GM23248 (cell line): ENCODE data around the gene GPC4. TPM values are rescaled to one million over a fixed set of nuclear protein-coding genes. Genes with fewer than 3 reads are reported as not detected.

Experiments
- DNase-seq: peaks from one replicate; pipeline ENCODE4 v3.0.0-alpha.2; 2015
- H2AFZ ChIP-seq: fragments of 200-600 bp; sonication (generic); 2 replicates; pipeline ENCODE4 v1.6.1; 2016; ENCODE audit warnings: antibody characterized with exemption
- H3F3A ChIP-seq: fragments of 200-600 bp; sonication (generic); 2 replicates; pipeline ENCODE4 v1.6.1; 2016; ENCODE audit warnings: mild to moderate bottlenecking, antibody characterized with exemption, mixed run types; ENCODE audit not compliant: insufficient read depth
- H3K27ac ChIP-seq: fragments of 200-600 bp; sonication (generic); 2 replicates; pipeline ENCODE4 v1.5.1; 2016; ENCODE audit warnings: mild to moderate bottlenecking
- H3K27me3 ChIP-seq: fragments of 200-600 bp; sonication (generic); replicated peaks from 2 replicates; pipeline ENCODE4 v1.6.1; 2016; ENCODE audit warnings: mild to moderate bottlenecking; ENCODE audit not compliant: insufficient read depth
- H3K36me3 ChIP-seq: fragments of 200-600 bp; sonication (generic); 2 replicates; pipeline ENCODE4 v1.6.1; 2016; ENCODE audit warnings: low read depth, mild to moderate bottlenecking
- H3K4me1 ChIP-seq: fragments of 200-600 bp; sonication (generic); 2 replicates; pipeline ENCODE4 v1.6.1; 2016; ENCODE audit warnings: mild to moderate bottlenecking; ENCODE audit not compliant: insufficient read depth
- H3K4me2 ChIP-seq: fragments of 200-600 bp; sonication (generic); one replicate; pipeline ENCODE4 v1.6.1; 2016; ENCODE audit warnings: mild to moderate bottlenecking; ENCODE audit not compliant: unreplicated experiment
- H3K4me3 ChIP-seq: fragments of 200-600 bp; sonication (generic); 2 replicates; pipeline ENCODE4 v1.5.1; 2016; ENCODE audit warnings: mild to moderate bottlenecking
- H3K79me2 ChIP-seq: fragments of 200-600 bp; sonication (generic); 2 replicates; pipeline ENCODE4 v1.6.1; 2016; ENCODE audit warnings: mild to moderate bottlenecking; ENCODE audit not compliant: insufficient read depth
- H3K9ac ChIP-seq: fragments of 200-600 bp; sonication (generic); 2 replicates; pipeline ENCODE4 v1.6.1; 2016; ENCODE audit warnings: mild to moderate bottlenecking
- H3K9me2 ChIP-seq: fragments of 200-600 bp; sonication (generic); 2 replicates; pipeline ENCODE4 v1.6.1; 2016; ENCODE audit warnings: mixed run types, mild to moderate bottlenecking, moderate library complexity; ENCODE audit not compliant: insufficient read depth
- H3K9me3 ChIP-seq: fragments of 200-600 bp; sonication (generic); one replicate; pipeline ENCODE4 v1.6.1; 2017; ENCODE audit warnings: low read depth
- H4K20me1 ChIP-seq: fragments of 200-600 bp; sonication (generic); 2 replicates; pipeline ENCODE4 v1.6.0; 2016; ENCODE audit not compliant: insufficient read depth
- EZH2 ChIP-seq: fragments of 200-600 bp; sonication (generic); IDR thresholded peaks from 2 replicates; pipeline ENCODE4 v1.6.1; 2018; ENCODE audit warnings: antibody characterized with exemption, mild to moderate bottlenecking; ENCODE audit not compliant: insufficient read depth, poor library complexity, severe bottlenecking
- EZH2phosphoT487 ChIP-seq: fragments of 200-600 bp; sonication (generic); IDR thresholded peaks from 2 replicates; pipeline ENCODE4 v1.6.1; 2018; ENCODE audit warnings: antibody characterized with exemption, moderate library complexity, mild to moderate bottlenecking, low read depth; ENCODE audit not compliant: insufficient read depth
- WGBS, 2 experiments: methylation state at CpG; one replicate each; pipeline ENCODE4 v1.1.6; 2015 to 2017; ENCODE audit warnings: low lambda C conversion rate in 2 of 2, low coverage in 1 of 2; ENCODE audit errors: missing lambda C conversion rate in 2 of 2; 5-methylcytosine and 5-hydroxymethylcytosine counted together
- in situ Hi-C: fragments of 300-500 bp; cut with MboI; formaldehyde crosslinking; loops from 2 replicates; pipeline ENCODE4 v1.15.0; 2020
- polyA plus RNA-seq: library from polyadenylated mRNA; unstranded; fragments of >200 nt; fragmentation: Nextera tagmentation; extraction: Ambion mirVana; gene quantifications from 2 replicates; pipeline ENCODE4 v1.2.1, GENCODE V29; 2016
- total RNA-seq: library from RNA; depleted of rRNA; stranded (reverse); fragments of >200 nt; shearing (Covaris generic); gene quantifications from 2 replicates; pipeline ENCODE4 v1.2.3, GENCODE V29; 2014

Gene GPC4
- total and polyA plus RNA-seq, 2 experiments from 2014 or later, result 1.9 to 6.4 TPM

- Histone ChIP-seq H3K27ac (no peak overlapping the region), H3K9me3 (no peaks in the 10 kb centered on the region), H3K79me2 (no peaks in the 10 kb centered on the region), H3K27me3 (no peaks in the 10 kb centered on the region), H3K4me1 (no peaks in the 10 kb centered on the region), H3K4me3 (no peak overlapping the region), H4K20me1 (no peaks in the 10 kb centered on the region), H3K9ac (no peak overlapping the region), H3K36me3 (no peaks in the 10 kb centered on the region), H3K9me2 (no peaks in the 10 kb centered on the region), H3F3A (no peaks in the 10 kb centered on the region), H3K4me2 (no peak overlapping the region), H2AFZ (no peak overlapping the region)
- TF ChIP-seq EZH2phosphoT487, result no peak
- no peak for TF ChIP-seq EZH2
- in situ Hi-C loops, result loop anchor here (25.0 kb wide), 1 partner anchor 325 kb away; no protein-coding TSS in a partner anchor
- 95 to 100% methylated on average over 2 of the region's 2 CpGs for WGBS, 2 experiments
- DNase-seq, result no peak
Observed at GRCh38 chrX:133337250-133337649, 78.0 kb downstream of the GPC4 start.

GRCh38 chrX:133335027-133335426, 80.3 kb downstream of the GPC4 start:
- 45 to 61% methylated on average over 2 of the region's 2 CpGs for WGBS, 2 experiments
- no peaks in the 10 kb centered on the region for H4K20me1 ChIP-seq
- in situ Hi-C loops, result loop anchor here (25.0 kb wide), 1 partner anchor 327 kb away; no protein-coding TSS in a partner anchor

GRCh38 chrX:133333154-133333750, 82.0 kb downstream of the GPC4 start:
- 94 to 100% methylated on average over 2 to 4 of the region's 4 CpGs for WGBS, 2 experiments
- no peak overlapping the region for H2AFZ ChIP-seq
- H3K4me3 ChIP-seq, result no peak overlapping the region
- H3K27ac ChIP-seq, result no peak overlapping the region
- H3K4me2 ChIP-seq, result no peak overlapping the region
- TF ChIP-seq EZH2phosphoT487, result no peak
- TF ChIP-seq EZH2, result no peak
- in situ Hi-C loops, result loop anchor here (25.0 kb wide), 1 partner anchor 329 kb away; no protein-coding TSS in a partner anchor
- no peak for DNase-seq
- H3K36me3 ChIP-seq, result no peaks in the 10 kb centered on the region
- H3K79me2 ChIP-seq, result no peaks in the 10 kb centered on the region
- H3K4me1 ChIP-seq, result no peaks in the 10 kb centered on the region
- H3K9me2 ChIP-seq, result no peaks in the 10 kb centered on the region
- no peaks in the 10 kb centered on the region for H3K9me3 ChIP-seq
- no peaks in the 10 kb centered on the region for H3F3A ChIP-seq
- no peaks in the 10 kb centered on the region for H4K20me1 ChIP-seq
- H3K9ac ChIP-seq, result no peak overlapping the region
- no peaks in the 10 kb centered on the region for H3K27me3 ChIP-seq

More at GRCh38 chrX:133335027-133335426, 80.3 kb downstream of the GPC4 start:
- no peaks in the 10 kb centered on the region for H3K4me1 ChIP-seq
- no peaks in the 10 kb centered on the region for H3K79me2 ChIP-seq
- H2AFZ ChIP-seq, result no peak overlapping the region
- H3F3A ChIP-seq, result no peaks in the 10 kb centered on the region
- H3K36me3 ChIP-seq, result no peaks in the 10 kb centered on the region
- no peak overlapping the region for H3K4me2 ChIP-seq
- H3K27ac ChIP-seq, result no peak overlapping the region
- no peaks in the 10 kb centered on the region for H3K9me2 ChIP-seq
- H3K4me3 ChIP-seq, result no peak overlapping the region
- no peak overlapping the region for H3K9ac ChIP-seq
- no peaks in the 10 kb centered on the region for H3K27me3 ChIP-seq
- peak; percentile 57 for DNase-seq
- no peaks in the 10 kb centered on the region for H3K9me3 ChIP-seq
- TF ChIP-seq EZH2 (no peak), EZH2phosphoT487 (no peak)

- Histone ChIP-seq H3K79me2 (no peaks in the 10 kb centered on the region), H3K4me3 (no peak overlapping the region), H3K36me3 (no peaks in the 10 kb centered on the region), H3K9me3 (no peaks in the 10 kb centered on the region), H4K20me1 (no peaks in the 10 kb centered on the region), H3K4me2 (no peak overlapping the region), H3K27ac (no peak overlapping the region), H3F3A (no peaks in the 10 kb centered on the region), H3K4me1 (no peaks in the 10 kb centered on the region), H3K9me2 (no peaks in the 10 kb centered on the region), H3K9ac (no peak overlapping the region), H3K27me3 (no peaks in the 10 kb centered on the region), H2AFZ (no peak overlapping the region)
- no peak for DNase-seq
- in situ Hi-C loops, result loop anchor here (25.0 kb wide), 1 partner anchor 330 kb away; no protein-coding TSS in a partner anchor
- TF ChIP-seq EZH2phosphoT487 (no peak), EZH2 (no peak)
- 78 to 99% methylated on average over 4 of the region's 4 CpGs for WGBS, 2 experiments
Observed at GRCh38 chrX:133332737-133333136, 82.6 kb downstream of the GPC4 start.
